WTC11 (cell line): ENCODE results near the gene FILIP1L. TPM values are rescaled to one million over a fixed set of nuclear protein-coding genes. Genes with fewer than 3 reads are reported as not detected.

ENCODE experiments used
- ATAC-seq: fragments of 200-7000 bp; cut with Tn5 transposase; 2 replicates; pipeline ENCODE4 v1.10.0; 2021; ENCODE audit warnings: mild to moderate bottlenecking, moderate library complexity
- CTCF ChIA-PET: fragments of 300-600 bp; sonication (Branson Sonifier 250); formaldehyde crosslinking; loops from one replicate; lab custom pipeline; 2021; ENCODE audit warnings: antibody characterized with exemption; lab: Charles Lee
- POLR2A ChIA-PET: fragments of 350-600 bp; sonication (Branson Sonifier 250); formaldehyde crosslinking; loops from one replicate; lab custom pipeline; 2021; ENCODE audit warnings: antibody characterized with exemption; lab: Charles Lee
- DNase-seq: peaks from one replicate; pipeline ENCODE4 v3.0.0; 2021; ENCODE audit warnings: low spot score
- H3K27ac Mint-ChIP-seq: 2 replicates; pipeline ENCODE4 v1.8.0; 2021; ENCODE audit warnings: mixed read lengths
- H3K27me3 Mint-ChIP-seq: 2 replicates; pipeline ENCODE4 v1.8.0; 2021; ENCODE audit warnings: low read depth, mild to moderate bottlenecking, moderate library complexity, mixed read lengths
- H3K36me3 Mint-ChIP-seq: 2 replicates; pipeline ENCODE4 v1.8.0; 2021; ENCODE audit warnings: mixed read lengths
- H3K4me1 Mint-ChIP-seq: 2 replicates; pipeline ENCODE4 v1.8.0; 2022; ENCODE audit warnings: mixed read lengths
- H3K4me3 Mint-ChIP-seq: 2 replicates; pipeline ENCODE4 v1.8.0; 2021; ENCODE audit warnings: mild to moderate bottlenecking, moderate library complexity, mixed read lengths
- H3K9me3 Mint-ChIP-seq: 2 replicates; pipeline ENCODE4 v1.8.0; 2021; ENCODE audit warnings: mixed read lengths
- NR1H2 ChIP-seq: sonication (generic); formaldehyde crosslinking; IDR thresholded peaks from 2 replicates; pipeline ENCODE4 v1.9.0; 2021; ENCODE audit warnings: mild to moderate bottlenecking, moderate library complexity, missing genetic modification reagents
- SMAD3 ChIP-seq: sonication (generic); formaldehyde crosslinking; IDR thresholded peaks from 2 replicates; pipeline ENCODE4 v1.8.0; 2022; ENCODE audit warnings: missing genetic modification reagents, mild to moderate bottlenecking, borderline replicate concordance
- TEAD4 ChIP-seq: sonication (generic); formaldehyde crosslinking; IDR thresholded peaks from 2 replicates; pipeline ENCODE4 v1.8.0; 2022; ENCODE audit warnings: mild to moderate bottlenecking, missing genetic modification reagents
- ZBTB21 ChIP-seq: sonication (generic); formaldehyde crosslinking; IDR thresholded peaks from 2 replicates; pipeline ENCODE4 v1.8.1; 2023; ENCODE audit warnings: mild to moderate bottlenecking, missing genetic modification reagents, borderline replicate concordance
- ZNF121 ChIP-seq: sonication (generic); formaldehyde crosslinking; IDR thresholded peaks from 2 replicates; pipeline ENCODE4 v1.8.0; 2023; ENCODE audit warnings: missing genetic modification reagents
- ZNF263 ChIP-seq: sonication (generic); formaldehyde crosslinking; IDR thresholded peaks from 2 replicates; pipeline ENCODE4 v1.8.1; 2022; ENCODE audit warnings: low read depth, mild to moderate bottlenecking, moderate library complexity, missing genetic modification reagents
- total RNA-seq: library from RNA; stranded (reverse); gene quantifications from 3 replicates; pipeline ENCODE4 v1.2.3, GENCODE V29; 2021
- TF ChIP-seq, protein P1 (sequence below): sonication (generic); formaldehyde crosslinking; IDR thresholded peaks from 2 replicates; pipeline ENCODE4 v1.8.0; 2022; ENCODE audit warnings: mild to moderate bottlenecking, missing genetic modification reagents
- TF ChIP-seq, protein P2 (sequence below): sonication (generic); formaldehyde crosslinking; IDR thresholded peaks from 2 replicates; pipeline ENCODE4 v1.8.1; 2023; ENCODE audit warnings: mild to moderate bottlenecking, missing genetic modification reagents, moderate library complexity
- TF ChIP-seq, protein P3 (sequence below): sonication (generic); formaldehyde crosslinking; IDR thresholded peaks from 2 replicates; pipeline ENCODE4 v1.8.0; 2022; ENCODE audit warnings: mild to moderate bottlenecking, missing genetic modification reagents
- TF ChIP-seq, protein P4 (sequence below): fragments of 200-600 bp; IDR thresholded peaks from 2 replicates; pipeline ENCODE4 v1.8.0; 2022; ENCODE audit warnings: antibody characterized with exemption
- TF ChIP-seq, protein P5 (sequence below): sonication (generic); formaldehyde crosslinking; IDR thresholded peaks from 2 replicates; pipeline ENCODE4 v1.8.1; 2023; ENCODE audit warnings: mild to moderate bottlenecking, moderate library complexity, missing genetic modification reagents
- TF ChIP-seq, protein P6 (sequence below): sonication (generic); formaldehyde crosslinking; IDR thresholded peaks from 2 replicates; pipeline ENCODE4 v1.8.1; 2023; ENCODE audit warnings: mild to moderate bottlenecking, missing genetic modification reagents, moderate library complexity
- TF ChIP-seq, protein P7 (sequence below): sonication (generic); formaldehyde crosslinking; IDR thresholded peaks from 2 replicates; pipeline ENCODE4 v1.8.1; 2022; ENCODE audit warnings: mild to moderate bottlenecking, missing genetic modification reagents, moderate library complexity, borderline replicate concordance
- TF ChIP-seq, protein P8 (sequence below): fragments of 250-450 bp; sonication (Bioruptor Pico); IDR thresholded peaks from 2 replicates; pipeline ENCODE4 v1.9.0; 2021; ENCODE audit warnings: mild to moderate bottlenecking, borderline replicate concordance
- TF ChIP-seq, protein P9 (sequence below): sonication (generic); formaldehyde crosslinking; conservative IDR thresholded peaks from 2 replicates; pipeline ENCODE4 v1.8.1; 2023; ENCODE audit warnings: mild to moderate bottlenecking, low read depth, missing genetic modification reagents, moderate library complexity

Gene FILIP1L
- total RNA-seq, 1 experiment from 2014 or later = 0.17 TPM

DNA sequence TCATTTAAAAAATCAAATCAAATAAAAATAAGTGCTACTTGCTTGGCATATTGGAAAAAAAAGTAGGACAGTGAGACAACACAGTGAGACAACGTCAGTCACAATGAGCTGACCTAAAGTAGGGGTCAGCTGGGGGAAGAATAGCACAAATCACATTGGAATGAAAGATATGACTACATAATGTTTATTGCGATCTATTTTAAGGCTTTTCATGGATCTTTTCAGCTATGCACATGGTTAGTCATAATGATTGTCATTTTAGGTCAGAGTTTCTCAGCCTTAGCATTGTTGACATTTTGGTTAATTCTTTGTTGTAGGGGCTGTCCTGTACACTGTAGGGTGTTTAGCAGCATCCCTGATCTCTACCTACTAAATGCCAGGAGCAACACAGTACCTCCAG lies 252.1 kb downstream of the FILIP1L start:
- POLR2A ChIA-PET = no interaction called here

DNA sequence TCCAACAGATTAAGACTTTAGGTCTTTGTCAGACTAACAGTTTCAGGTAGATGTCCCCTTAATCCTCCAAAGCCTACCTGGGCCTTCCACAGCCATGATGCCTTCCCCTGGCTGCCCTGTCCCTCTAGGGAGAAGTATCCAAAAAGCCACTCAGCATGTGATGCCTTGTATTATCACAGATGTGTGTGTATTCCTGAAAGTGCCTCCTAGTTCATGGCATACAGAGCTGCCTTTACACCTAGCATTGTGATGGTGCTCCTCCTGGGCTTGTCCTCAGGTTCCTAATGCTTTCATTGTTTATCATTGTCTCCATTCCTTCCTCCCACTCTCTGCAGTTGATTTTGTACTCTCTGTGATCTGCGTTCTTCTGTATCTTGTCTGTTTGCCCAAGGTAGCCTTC lies 253.1 kb downstream of the FILIP1L start:
- DNase-seq = no peak
- no peak for ATAC-seq
- Mint-ChIP-seq H3K27me3 (peaks cover 6% of the 10 kb centered on the region), H3K9me3 (peaks cover 5% of the 10 kb centered on the region), H3K36me3 (peaks cover 5% of the 10 kb centered on the region; the same call in 1 of the 2 replicates), H3K4me1 (peaks cover 12% of the 10 kb centered on the region), H3K27ac (no peak overlapping the region), H3K4me3 (no peak overlapping the region)
- ChIA-PET CTCF (interaction anchor here (1.1 kb wide), 1 partner anchor 229 kb away, joined by 3 read pairs; no protein-coding TSS in a partner anchor), POLR2A (no interaction called here)
- TF ChIP-seq, protein P1, sequence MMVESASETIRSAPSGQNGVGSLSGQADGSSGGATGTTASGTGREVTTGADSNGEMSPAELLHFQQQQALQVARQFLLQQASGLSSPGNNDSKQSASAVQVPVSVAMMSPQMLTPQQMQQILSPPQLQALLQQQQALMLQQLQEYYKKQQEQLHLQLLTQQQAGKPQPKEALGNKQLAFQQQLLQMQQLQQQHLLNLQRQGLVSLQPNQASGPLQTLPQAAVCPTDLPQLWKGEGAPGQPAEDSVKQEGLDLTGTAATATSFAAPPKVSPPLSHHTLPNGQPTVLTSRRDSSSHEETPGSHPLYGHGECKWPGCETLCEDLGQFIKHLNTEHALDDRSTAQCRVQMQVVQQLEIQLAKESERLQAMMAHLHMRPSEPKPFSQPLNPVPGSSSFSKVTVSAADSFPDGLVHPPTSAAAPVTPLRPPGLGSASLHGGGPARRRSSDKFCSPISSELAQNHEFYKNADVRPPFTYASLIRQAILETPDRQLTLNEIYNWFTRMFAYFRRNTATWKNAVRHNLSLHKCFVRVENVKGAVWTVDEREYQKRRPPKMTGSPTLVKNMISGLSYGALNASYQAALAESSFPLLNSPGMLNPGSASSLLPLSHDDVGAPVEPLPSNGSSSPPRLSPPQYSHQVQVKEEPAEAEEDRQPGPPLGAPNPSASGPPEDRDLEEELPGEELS (CRISPR knock-in tag) = no peak
- TF ChIP-seq, protein P2, sequence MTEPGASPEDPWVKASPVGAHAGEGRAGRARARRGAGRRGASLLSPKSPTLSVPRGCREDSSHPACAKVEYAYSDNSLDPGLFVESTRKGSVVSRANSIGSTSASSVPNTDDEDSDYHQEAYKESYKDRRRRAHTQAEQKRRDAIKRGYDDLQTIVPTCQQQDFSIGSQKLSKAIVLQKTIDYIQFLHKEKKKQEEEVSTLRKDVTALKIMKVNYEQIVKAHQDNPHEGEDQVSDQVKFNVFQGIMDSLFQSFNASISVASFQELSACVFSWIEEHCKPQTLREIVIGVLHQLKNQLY = no peak
- TF ChIP-seq, protein P3, sequence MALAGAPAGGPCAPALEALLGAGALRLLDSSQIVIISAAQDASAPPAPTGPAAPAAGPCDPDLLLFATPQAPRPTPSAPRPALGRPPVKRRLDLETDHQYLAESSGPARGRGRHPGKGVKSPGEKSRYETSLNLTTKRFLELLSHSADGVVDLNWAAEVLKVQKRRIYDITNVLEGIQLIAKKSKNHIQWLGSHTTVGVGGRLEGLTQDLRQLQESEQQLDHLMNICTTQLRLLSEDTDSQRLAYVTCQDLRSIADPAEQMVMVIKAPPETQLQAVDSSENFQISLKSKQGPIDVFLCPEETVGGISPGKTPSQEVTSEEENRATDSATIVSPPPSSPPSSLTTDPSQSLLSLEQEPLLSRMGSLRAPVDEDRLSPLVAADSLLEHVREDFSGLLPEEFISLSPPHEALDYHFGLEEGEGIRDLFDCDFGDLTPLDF (CRISPR knock-in tag) = no peak
- TF ChIP-seq, protein P4, sequence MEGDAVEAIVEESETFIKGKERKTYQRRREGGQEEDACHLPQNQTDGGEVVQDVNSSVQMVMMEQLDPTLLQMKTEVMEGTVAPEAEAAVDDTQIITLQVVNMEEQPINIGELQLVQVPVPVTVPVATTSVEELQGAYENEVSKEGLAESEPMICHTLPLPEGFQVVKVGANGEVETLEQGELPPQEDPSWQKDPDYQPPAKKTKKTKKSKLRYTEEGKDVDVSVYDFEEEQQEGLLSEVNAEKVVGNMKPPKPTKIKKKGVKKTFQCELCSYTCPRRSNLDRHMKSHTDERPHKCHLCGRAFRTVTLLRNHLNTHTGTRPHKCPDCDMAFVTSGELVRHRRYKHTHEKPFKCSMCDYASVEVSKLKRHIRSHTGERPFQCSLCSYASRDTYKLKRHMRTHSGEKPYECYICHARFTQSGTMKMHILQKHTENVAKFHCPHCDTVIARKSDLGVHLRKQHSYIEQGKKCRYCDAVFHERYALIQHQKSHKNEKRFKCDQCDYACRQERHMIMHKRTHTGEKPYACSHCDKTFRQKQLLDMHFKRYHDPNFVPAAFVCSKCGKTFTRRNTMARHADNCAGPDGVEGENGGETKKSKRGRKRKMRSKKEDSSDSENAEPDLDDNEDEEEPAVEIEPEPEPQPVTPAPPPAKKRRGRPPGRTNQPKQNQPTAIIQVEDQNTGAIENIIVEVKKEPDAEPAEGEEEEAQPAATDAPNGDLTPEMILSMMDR = no peak

More for the DNA sequence above, 252.1 kb downstream of the FILIP1L start:
- H3K9me3 Mint-ChIP-seq = peaks cover 5% of the 10 kb centered on the region
- CTCF ChIA-PET = no interaction called here
- peaks cover 16% of the 10 kb centered on the region for H3K27me3 Mint-ChIP-seq
- TF ChIP-seq TEAD4 (CRISPR knock-in tag) (no peak), SMAD3 (CRISPR knock-in tag) (no peak), ZBTB21 (no peak), NR1H2 (no peak), ZNF263 (CRISPR knock-in tag) (no peak), ZNF121 (CRISPR knock-in tag) (no peak)
- TF ChIP-seq, protein P5, sequence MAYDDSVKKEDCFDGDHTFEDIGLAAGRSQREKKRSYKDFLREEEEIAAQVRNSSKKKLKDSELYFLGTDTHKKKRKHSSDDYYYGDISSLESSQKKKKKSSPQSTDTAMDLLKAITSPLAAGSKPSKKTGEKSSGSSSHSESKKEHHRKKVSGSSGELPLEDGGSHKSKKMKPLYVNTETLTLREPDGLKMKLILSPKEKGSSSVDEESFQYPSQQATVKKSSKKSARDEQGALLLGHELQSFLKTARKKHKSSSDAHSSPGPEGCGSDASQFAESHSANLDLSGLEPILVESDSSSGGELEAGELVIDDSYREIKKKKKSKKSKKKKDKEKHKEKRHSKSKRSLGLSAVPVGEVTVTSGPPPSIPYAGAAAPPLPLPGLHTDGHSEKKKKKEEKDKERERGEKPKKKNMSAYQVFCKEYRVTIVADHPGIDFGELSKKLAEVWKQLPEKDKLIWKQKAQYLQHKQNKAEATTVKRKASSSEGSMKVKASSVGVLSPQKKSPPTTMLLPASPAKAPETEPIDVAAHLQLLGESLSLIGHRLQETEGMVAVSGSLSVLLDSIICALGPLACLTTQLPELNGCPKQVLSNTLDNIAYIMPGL (CRISPR knock-in tag) = no peak
- TF ChIP-seq, protein P6, sequence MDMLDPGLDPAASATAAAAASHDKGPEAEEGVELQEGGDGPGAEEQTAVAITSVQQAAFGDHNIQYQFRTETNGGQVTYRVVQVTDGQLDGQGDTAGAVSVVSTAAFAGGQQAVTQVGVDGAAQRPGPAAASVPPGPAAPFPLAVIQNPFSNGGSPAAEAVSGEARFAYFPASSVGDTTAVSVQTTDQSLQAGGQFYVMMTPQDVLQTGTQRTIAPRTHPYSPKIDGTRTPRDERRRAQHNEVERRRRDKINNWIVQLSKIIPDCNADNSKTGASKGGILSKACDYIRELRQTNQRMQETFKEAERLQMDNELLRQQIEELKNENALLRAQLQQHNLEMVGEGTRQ = no peak
- TF ChIP-seq, protein P7, sequence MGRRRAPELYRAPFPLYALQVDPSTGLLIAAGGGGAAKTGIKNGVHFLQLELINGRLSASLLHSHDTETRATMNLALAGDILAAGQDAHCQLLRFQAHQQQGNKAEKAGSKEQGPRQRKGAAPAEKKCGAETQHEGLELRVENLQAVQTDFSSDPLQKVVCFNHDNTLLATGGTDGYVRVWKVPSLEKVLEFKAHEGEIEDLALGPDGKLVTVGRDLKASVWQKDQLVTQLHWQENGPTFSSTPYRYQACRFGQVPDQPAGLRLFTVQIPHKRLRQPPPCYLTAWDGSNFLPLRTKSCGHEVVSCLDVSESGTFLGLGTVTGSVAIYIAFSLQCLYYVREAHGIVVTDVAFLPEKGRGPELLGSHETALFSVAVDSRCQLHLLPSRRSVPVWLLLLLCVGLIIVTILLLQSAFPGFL (CRISPR knock-in tag) = no peak
- TF ChIP-seq, protein P8, sequence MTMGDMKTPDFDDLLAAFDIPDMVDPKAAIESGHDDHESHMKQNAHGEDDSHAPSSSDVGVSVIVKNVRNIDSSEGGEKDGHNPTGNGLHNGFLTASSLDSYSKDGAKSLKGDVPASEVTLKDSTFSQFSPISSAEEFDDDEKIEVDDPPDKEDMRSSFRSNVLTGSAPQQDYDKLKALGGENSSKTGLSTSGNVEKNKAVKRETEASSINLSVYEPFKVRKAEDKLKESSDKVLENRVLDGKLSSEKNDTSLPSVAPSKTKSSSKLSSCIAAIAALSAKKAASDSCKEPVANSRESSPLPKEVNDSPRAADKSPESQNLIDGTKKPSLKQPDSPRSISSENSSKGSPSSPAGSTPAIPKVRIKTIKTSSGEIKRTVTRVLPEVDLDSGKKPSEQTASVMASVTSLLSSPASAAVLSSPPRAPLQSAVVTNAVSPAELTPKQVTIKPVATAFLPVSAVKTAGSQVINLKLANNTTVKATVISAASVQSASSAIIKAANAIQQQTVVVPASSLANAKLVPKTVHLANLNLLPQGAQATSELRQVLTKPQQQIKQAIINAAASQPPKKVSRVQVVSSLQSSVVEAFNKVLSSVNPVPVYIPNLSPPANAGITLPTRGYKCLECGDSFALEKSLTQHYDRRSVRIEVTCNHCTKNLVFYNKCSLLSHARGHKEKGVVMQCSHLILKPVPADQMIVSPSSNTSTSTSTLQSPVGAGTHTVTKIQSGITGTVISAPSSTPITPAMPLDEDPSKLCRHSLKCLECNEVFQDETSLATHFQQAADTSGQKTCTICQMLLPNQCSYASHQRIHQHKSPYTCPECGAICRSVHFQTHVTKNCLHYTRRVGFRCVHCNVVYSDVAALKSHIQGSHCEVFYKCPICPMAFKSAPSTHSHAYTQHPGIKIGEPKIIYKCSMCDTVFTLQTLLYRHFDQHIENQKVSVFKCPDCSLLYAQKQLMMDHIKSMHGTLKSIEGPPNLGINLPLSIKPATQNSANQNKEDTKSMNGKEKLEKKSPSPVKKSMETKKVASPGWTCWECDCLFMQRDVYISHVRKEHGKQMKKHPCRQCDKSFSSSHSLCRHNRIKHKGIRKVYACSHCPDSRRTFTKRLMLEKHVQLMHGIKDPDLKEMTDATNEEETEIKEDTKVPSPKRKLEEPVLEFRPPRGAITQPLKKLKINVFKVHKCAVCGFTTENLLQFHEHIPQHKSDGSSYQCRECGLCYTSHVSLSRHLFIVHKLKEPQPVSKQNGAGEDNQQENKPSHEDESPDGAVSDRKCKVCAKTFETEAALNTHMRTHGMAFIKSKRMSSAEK (CRISPR knock-in tag) = no peak
- TF ChIP-seq, protein P9, sequence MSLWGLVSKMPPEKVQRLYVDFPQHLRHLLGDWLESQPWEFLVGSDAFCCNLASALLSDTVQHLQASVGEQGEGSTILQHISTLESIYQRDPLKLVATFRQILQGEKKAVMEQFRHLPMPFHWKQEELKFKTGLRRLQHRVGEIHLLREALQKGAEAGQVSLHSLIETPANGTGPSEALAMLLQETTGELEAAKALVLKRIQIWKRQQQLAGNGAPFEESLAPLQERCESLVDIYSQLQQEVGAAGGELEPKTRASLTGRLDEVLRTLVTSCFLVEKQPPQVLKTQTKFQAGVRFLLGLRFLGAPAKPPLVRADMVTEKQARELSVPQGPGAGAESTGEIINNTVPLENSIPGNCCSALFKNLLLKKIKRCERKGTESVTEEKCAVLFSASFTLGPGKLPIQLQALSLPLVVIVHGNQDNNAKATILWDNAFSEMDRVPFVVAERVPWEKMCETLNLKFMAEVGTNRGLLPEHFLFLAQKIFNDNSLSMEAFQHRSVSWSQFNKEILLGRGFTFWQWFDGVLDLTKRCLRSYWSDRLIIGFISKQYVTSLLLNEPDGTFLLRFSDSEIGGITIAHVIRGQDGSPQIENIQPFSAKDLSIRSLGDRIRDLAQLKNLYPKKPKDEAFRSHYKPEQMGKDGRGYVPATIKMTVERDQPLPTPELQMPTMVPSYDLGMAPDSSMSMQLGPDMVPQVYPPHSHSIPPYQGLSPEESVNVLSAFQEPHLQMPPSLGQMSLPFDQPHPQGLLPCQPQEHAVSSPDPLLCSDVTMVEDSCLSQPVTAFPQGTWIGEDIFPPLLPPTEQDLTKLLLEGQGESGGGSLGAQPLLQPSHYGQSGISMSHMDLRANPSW (CRISPR knock-in tag) = no peak
- TF ChIP-seq, all 79 proteins: peak for 0
- DNase-seq (no peak), ATAC-seq (no peak)
- no peak overlapping the region for H3K4me3 Mint-ChIP-seq
- no peak overlapping the region for H3K27ac Mint-ChIP-seq
- peaks cover 5% of the 10 kb centered on the region; the same call in 1 of the 2 replicates for H3K36me3 Mint-ChIP-seq
- H3K4me1 Mint-ChIP-seq = peaks cover 20% of the 10 kb centered on the region
